Endothelial cell (in vitro differentiated cells): ENCODE measurements around the gene PPID. TPM values are rescaled to one million over a fixed set of nuclear protein-coding genes. Genes with fewer than 3 reads are reported as not detected.

Source experiments
- DNase-seq: peaks from one replicate; pipeline ENCODE4 v3.0.0; 2021; ENCODE audit warnings: low spot score
- H3K27ac Mint-ChIP-seq: one replicate; pipeline ENCODE4 v1.8.0; 2021; ENCODE audit warnings: mixed read lengths, inconsistent platforms; ENCODE audit not compliant: unreplicated experiment
- H3K27me3 Mint-ChIP-seq: one replicate; pipeline ENCODE4 v1.8.0; 2021; ENCODE audit warnings: mild to moderate bottlenecking, moderate library complexity, mixed read lengths, inconsistent platforms; ENCODE audit not compliant: unreplicated experiment
- H3K36me3 Mint-ChIP-seq: one replicate; pipeline ENCODE4 v1.8.0; 2021; ENCODE audit warnings: mild to moderate bottlenecking, low read depth, mixed read lengths, inconsistent platforms; ENCODE audit not compliant: unreplicated experiment
- H3K4me1 Mint-ChIP-seq: one replicate; pipeline ENCODE4 v1.8.0; 2021; ENCODE audit warnings: mild to moderate bottlenecking, mixed read lengths, inconsistent platforms; ENCODE audit not compliant: unreplicated experiment
- H3K4me3 Mint-ChIP-seq: one replicate; pipeline ENCODE4 v1.8.0; 2021; ENCODE audit warnings: mild to moderate bottlenecking, mixed read lengths, inconsistent platforms; ENCODE audit not compliant: unreplicated experiment
- H3K9me3 Mint-ChIP-seq: one replicate; pipeline ENCODE4 v1.8.0; 2021; ENCODE audit warnings: mixed read lengths, inconsistent platforms; ENCODE audit not compliant: unreplicated experiment
- CTCF ChIP-seq: fragments of 200-600 bp; sonication (generic); IDR thresholded peaks from one replicate; pipeline ENCODE4 v1.5.0; 2021; ENCODE audit warnings: antibody characterized with exemption; ENCODE audit not compliant: unreplicated experiment
- total RNA-seq: library from RNA; stranded (reverse); fragmentation: NEBNext Ultra II Directional; extraction: Animal tissue kit (Norgen Biotek cat#: 25700); gene quantifications from one replicate; pipeline ENCODE4 v1.2.1, GENCODE V29; 2021; ENCODE audit not compliant: unreplicated experiment

The PPID gene
- total RNA-seq, 1 donor from 2014 or later: 14.7 TPM

GRCh38 chr4:158678767-158679166, 44.4 kb downstream of the PPID start:
- H3K4me1 Mint-ChIP-seq: no peaks in the 10 kb centered on the region
- no peaks in the 10 kb centered on the region for H3K27me3 Mint-ChIP-seq
- H3K9me3 Mint-ChIP-seq: no peaks in the 10 kb centered on the region
- TF ChIP-seq CTCF: no peak
- H3K4me3 Mint-ChIP-seq: no peak overlapping the region
- no peaks in the 10 kb centered on the region for H3K36me3 Mint-ChIP-seq
- H3K27ac Mint-ChIP-seq: no peak overlapping the region
- no peak for DNase-seq

GRCh38 chr4:158676076-158676475, 47.1 kb downstream of the PPID start:
- H3K4me3 Mint-ChIP-seq: no peak overlapping the region
- H3K4me1 Mint-ChIP-seq: peaks cover 6% of the 10 kb centered on the region
- H3K27ac Mint-ChIP-seq: no peak overlapping the region
- no peak for TF ChIP-seq CTCF
- DNase-seq: no peak
- peaks cover under 1% of the 10 kb centered on the region for H3K27me3 Mint-ChIP-seq
- no peaks in the 10 kb centered on the region for H3K9me3 Mint-ChIP-seq
- H3K36me3 Mint-ChIP-seq: no peaks in the 10 kb centered on the region

GRCh38 chr4:158673633-158674032, 49.6 kb downstream of the PPID start:
- Mint-ChIP-seq H3K4me1 (peaks cover 16% of the 10 kb centered on the region), H3K9me3 (no peaks in the 10 kb centered on the region), H3K27ac (no peak overlapping the region), H3K36me3 (no peaks in the 10 kb centered on the region), H3K4me3 (no peak overlapping the region), H3K27me3 (peaks cover 9% of the 10 kb centered on the region)
- DNase-seq: no peak
- TF ChIP-seq CTCF: no peak

GRCh38 chr4:158671915-158672806, 51.0 kb downstream of the PPID start, which contains the start of gene ETFDH:
Gene ETFDH, plus strand, starts transcription at chr4:158672296. Its CDS starts 161 bp downstream, at chr4:158672457.
- H3K4me1 Mint-ChIP-seq: peaks cover 16% of the 10 kb centered on the region
- H3K27ac Mint-ChIP-seq: peak within 1 kb of the TSS; percentile 83
- H3K4me3 Mint-ChIP-seq: peak within 1 kb of the TSS; percentile 99
- H3K9me3 Mint-ChIP-seq: no peaks in the 10 kb centered on the region
- H3K36me3 Mint-ChIP-seq: no peaks in the 10 kb centered on the region
- peak; percentile 97 for DNase-seq
- peaks cover 9% of the 10 kb centered on the region for H3K27me3 Mint-ChIP-seq
- TF ChIP-seq CTCF: peak; percentile 51

GRCh38 chr4:158671665-158671914, 51.6 kb downstream of the PPID start, which contains the start of gene C4orf46:
Gene C4orf46, minus strand, starts transcription at chr4:158671887. Its CDS starts 86 bp downstream, at chr4:158671801.
- Mint-ChIP-seq H3K27me3 (peaks cover 9% of the 10 kb centered on the region), H3K4me3 (peak within 1 kb of the TSS; percentile 99), H3K4me1 (peaks cover 16% of the 10 kb centered on the region), H3K36me3 (no peaks in the 10 kb centered on the region), H3K9me3 (no peaks in the 10 kb centered on the region), H3K27ac (peak within 1 kb of the TSS; percentile 83)
- no peak for DNase-seq
- no peak for TF ChIP-seq CTCF
